NOMO-1 (cell line): Measurements from ENCODE around the gene DIP2C.
"Not testable (repeated sequence)": the region's sequence is repeated elsewhere in the genome, so short reads cannot be mapped to it uniquely, and the experiment has no call there.

Experiments used
- DNase-seq, 2 experiments: peaks; one replicate each; lab custom pipeline; 2025; ENCODE audit not compliant: unreplicated experiment in 2 of 2; lab: John Stamatoyannopoulos, UW

The DIP2C gene

DNA sequence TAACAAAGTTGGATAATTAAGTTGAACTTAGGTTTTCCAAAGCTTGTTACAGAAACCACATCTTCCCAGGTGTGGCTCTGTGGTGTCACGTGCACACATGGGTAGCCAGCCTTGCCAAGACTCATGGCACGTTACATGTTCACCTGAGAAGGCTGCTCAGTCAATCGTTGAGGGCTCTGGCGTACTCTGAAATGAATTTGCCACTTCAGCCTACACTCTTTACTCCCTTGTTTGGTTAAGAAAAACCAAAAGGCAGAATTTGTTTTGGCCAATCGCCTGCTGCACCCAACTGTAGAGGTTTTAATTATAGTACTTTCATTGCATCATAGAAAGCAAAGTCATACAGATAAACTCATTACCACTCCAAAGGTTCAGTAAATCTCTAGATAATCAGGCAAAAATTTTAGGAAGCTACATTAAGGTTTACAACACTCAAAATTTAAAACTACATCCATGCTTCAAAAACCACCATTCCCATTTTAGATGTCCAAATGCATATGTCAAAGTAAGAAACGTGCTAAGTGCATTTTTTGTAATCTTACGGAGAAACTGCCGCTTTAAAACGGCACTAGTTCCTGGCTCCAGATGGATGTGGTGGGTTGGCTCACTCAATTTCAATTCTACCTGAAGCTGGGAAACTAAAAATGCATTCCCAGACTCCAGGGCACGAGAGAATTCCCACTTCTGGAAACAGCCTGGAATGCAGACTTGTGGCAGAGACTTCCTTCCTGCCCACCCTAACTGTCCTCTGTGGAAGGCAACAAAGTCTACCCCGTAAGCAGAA, 88.4 kb downstream of the DIP2C start:
- DNase-seq = no peak

DNA sequence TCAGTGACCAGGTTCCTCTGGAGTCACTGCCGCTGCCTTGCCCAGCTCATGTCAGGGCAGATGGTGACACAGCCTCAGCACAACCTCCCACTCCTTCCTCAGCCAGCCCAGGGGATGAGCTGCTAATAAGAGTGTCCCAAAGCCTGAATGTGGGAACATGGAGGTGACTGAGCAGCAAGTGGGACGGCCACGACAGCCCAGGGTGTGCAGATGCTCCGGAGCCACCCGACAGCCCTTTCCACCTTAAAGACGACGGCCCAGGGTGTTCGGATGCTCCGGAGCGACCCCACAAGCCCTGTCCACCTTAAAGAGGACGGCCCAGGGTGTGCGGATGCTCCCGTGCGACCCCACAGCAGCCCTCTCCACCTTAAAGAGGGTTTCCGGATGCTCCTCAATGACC, 89.2 kb downstream of the DIP2C start:
- no peak for DNase-seq

DNA sequence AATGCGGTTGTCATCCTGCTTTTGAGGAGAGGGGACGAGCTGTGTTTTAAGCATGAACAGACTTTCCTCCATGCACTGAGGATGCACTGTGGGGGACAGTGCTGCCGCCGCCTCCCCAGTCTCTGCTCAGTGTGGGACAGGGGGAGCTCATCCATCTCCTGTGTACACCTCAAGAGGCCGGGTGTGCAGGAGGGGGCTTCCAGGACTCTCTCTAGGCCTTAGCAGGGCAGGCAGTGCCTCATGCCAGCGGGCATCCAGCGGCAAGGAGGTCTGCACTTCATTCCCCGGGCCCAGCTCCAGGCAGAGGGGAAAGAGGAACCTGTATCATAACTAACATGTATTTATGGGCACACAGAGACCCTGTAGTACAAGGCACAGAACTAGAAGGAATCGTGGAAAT, 89.7 kb downstream of the DIP2C start:
- DNase-seq = no peak

DNA sequence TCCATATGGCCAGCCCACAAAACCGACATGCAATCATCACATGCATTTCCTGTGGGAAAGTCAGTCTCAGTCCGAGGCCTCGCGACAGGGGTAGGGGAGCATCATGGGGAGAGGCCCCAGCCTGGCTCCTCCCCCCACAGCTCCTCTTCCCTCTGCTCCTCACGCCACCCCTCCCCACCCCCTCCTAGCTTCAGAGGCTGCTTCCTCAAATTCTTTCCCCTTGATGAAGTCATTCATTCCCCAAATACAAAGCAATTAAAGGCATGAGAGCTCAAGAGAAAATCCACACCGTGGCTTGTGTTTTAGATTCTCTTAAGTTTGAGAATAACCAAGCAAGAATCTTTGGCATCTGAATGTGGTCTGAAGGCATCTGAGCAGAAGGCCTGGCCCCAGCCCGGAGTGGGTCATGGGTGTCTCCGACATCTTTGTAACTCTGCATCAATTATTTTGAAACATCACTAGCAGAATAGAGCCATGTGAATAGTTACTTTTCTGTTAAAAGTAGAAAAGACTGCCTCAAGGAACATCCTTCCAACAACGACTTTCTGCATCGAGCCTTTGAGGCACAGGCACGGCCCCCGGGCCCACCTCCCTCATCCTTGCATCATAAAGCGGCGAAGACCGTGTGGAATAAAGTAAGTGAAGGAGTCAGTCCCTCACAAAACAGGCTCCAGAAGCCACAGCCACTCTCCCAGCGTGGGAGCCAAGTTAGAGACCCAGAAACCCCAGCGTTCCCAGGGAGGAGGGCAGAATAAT, 90.9 kb downstream of the DIP2C start:
- DNase-seq = no peak

DNA sequence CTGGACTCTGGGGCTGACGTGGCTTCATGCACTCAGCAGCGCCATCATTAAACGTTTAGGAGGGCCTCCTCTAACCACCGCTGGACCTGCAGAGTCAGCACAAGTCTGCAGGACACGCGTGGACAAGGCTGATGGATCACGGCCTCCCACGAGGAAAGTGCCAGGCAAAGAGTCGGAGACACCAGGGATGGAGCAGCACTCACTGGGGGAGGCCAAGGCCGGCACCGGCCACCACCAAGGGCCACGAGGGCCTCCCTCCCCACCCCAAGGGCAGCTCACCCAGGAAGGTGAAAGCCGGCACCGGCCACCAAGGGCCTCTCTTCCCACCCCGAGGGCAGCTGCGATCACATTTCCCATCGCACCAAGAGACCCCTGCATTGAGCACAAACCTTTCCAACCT, 91.5 kb downstream of the DIP2C start:
- DNase-seq = no peak

DNA sequence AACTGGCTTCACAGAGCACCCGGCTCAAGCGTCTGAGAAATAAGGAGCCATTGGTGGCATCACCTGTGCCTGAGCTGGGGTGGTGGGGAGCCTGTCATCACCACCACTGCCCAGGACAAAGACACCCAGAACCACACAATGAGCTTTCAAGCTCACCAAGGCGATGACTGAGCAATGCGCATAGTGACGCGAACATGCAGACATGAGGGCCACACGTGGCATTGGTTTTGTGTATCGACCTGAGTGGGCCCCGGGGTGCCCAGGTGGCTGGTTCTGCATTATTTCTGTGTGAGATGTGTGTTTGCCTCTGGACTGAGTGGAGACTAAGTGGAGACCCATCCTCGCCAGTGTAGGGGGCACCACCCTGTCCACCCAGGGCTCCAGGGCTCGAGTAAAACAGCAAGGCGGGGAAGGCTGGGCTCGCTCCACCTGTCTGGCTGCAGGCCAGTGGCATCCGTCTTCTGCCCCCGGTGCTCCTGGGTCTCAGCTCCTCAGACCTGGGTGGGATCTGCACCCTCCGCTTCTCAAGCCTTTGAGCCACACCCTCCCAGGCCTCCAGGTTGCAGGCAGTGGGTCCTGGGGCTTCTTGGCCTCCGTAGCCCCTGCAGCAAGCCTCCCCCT, 92.6 kb downstream of the DIP2C start:
- no peak for DNase-seq

DNA sequence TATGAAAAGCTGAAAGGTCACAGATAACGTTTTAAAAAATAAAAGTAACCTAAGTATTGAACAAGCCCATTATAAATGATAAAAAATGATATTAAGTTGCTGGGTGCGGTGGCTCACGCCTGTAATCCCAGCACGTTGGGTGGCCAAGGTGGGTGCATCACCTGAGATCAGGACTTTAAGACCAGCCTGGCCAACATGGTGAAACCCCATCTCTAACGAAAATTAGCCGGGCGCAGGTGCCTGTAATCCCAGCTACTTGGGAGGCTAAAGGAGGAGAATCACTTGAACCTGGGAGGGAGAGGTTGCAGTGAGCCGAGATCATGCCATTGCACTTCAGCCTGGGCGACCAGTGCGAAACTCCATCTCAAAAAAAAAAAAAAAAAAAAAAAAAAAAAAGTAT, 93.3 kb downstream of the DIP2C start:
- DNase-seq = not testable (repeated sequence)

DNA sequence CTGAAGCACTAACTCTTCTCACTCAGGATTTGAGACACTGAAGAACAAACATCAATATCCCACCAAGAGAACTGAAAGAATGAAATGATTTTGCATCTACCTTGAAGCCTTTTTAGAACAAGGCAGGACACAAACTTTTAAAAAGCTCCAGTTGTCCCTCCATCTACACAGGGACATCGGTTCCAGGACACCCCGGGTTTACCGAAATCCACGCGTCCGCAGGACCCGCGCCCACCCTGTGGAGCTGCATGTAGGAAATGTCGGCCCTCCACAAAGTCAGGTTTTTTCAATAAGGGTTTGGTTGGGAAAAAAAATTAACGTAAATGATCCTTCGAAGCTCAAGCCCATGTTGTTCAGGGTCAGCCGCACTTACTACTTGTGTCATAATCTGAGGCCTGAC, 94.0 kb downstream of the DIP2C start:
- no peak for DNase-seq

DNA sequence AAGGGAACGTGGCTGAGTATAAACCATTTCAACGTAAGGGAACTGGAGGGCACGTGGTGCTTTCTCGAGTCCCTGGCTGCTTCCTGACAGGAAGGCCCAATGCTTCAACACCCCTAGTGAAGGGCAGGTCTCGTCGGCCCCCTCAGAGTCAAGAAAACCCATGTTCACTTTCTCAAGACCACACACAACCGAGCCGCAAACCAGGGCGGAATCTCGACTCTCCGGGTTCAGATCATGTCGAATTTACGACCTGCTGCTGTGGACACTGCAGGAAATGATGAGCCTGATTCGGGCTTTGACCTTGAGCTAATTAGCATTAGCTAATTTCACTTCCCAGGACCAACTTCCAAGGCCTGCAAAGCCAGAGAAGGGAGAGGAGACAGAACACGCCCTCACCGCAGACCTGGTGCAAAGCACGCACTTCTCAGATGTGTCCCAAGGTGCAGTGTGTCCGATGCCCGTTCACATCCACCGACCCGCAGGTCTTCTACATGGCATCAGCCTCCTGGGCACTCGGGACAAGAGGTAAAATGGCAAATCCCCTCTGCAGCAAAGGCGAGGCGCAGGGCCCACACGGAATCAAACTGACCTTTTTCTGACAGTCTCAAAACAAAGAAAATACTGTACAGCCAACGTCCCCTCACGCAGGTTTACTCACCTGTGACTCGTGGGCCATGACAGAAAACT, 94.7 kb downstream of the DIP2C start:
- no peak for DNase-seq

DNA sequence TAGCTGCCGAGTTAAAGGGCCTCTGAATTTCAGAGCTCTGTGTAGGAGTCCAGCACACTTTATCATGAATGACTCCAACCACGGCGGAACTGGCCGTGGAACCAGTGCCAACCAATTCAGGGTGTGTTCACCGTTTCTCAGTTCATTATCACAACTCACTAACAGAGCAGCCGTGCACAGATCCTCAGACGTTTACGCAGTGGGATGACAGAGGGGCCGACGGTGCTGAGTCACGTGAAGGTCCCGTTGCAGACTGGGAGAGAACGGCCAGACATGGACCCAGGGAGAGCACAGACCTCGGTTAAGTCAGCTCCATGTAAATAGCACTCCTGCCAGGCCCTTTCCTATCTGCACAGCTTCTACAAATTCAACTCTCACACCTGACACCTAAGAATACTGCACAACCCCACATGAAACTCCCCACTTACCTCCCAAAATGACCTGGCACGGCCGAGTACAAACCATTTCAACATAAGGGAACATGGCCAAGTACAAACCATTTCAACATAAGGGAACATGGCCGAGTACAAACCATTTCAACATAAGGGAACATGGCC, 95.5 kb downstream of the DIP2C start:
- DNase-seq = no peak

DNA sequence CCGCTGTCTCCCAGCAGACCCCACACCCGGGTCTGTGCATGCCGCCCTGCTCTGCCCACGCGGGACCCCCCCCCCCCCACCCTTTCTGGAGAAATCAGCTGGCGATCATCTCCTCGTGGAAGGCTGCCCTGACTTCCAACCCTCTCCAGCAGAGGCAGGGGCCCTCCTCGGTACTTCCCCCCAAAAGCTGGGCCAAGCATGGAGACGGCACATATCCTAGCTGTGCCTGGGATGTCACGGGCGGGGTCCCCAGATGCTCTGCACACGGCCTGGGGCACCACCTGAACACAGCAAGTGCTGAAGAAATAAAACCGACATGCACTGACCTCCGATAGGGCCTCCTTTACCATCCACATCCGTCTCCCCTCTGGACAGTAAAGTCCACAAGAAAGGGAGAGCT, 96.0 kb downstream of the DIP2C start:
- no peak for DNase-seq

DNA sequence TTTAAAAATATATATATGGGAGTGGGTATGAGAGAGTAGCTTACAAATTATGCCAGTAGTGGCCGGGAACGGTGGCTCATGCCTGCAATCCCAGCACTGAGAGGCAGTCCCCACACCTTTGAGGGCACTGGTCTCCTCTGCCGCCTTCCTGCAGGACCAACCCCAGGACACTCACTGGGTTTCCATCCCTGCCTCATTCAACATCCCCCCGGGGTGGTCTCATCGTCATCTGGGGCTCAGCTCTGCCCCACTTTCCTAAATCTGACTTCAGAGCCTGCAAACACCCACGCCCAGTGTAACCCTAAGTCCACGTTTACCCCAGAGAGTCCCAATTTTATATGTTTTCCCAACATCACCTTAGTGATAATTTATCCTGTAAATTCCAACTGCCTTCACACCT, 96.5 kb downstream of the DIP2C start:
- no peak for DNase-seq

DNA sequence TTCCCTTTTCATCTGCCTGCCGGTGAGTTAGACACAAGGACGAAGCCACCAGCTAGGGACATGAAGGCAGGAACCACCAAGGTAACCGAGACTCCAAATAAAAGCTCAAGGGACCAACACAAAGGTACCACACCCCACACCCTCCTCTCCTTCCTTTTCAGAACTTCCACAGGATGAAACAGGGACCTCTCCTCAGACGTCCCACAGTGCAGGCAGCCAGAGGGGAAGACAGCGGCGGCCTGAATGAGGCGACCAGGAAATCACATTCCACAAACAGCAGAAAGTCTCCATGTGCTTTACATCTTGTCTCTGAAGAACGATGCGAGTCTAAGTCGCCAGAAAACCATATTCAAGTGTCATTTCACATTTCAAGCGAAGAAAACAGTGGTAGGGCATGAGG, 97.8 kb downstream of the DIP2C start:
- no peak for DNase-seq

DNA sequence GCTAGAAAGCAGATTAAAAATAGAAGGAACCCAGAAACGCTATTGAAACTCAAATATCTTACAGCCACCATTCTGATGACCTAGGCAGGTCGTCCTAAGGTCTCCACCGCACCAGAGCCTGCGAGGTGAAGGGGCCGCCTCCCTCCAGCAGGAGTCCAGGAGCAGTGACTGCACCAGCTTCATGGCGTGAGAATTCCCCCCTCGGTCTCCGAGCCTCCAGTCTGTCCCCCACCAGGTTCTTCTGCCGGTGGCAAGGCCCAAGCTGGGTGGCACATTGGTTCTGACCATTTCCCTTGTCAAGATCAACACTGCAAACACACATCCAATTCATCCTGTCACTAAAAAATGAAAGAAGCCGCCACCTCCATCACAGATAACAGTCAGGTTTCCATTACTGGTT, 98.7 kb downstream of the DIP2C start:
- no peak for DNase-seq

DNA sequence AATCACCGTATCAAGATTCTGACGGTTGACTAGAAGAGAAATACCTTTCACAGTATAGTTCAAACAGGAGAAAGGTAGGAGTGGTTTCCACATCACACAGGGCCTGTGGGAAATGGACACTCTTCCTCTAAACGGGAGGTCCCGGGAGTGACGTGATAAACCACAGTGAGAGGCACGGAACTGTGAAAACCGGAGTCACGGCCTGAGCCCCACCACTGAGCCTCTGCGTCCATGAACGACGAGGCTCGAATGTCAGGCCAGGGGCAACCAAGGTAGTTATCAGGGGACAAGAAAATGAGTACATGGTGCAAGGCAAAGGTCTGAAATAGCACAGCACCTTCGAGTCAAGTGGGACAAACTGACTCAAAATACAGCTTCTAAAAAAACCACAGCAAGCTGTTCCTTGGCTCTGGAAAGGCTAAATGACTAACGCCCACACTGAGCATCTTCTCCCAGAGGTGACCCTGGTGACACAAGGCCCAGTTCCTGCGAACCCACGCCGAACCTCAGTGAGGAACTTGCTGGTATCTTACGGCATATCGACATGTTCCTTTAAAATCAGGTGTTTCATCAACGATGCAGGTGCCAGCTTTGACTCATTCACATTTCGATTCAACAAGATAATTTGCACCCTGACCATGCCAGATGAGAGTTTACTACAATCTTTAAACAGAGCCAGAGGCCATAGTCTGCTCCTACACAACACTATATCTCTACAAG, 99.3 kb downstream of the DIP2C start:
- no peak for DNase-seq

DNA sequence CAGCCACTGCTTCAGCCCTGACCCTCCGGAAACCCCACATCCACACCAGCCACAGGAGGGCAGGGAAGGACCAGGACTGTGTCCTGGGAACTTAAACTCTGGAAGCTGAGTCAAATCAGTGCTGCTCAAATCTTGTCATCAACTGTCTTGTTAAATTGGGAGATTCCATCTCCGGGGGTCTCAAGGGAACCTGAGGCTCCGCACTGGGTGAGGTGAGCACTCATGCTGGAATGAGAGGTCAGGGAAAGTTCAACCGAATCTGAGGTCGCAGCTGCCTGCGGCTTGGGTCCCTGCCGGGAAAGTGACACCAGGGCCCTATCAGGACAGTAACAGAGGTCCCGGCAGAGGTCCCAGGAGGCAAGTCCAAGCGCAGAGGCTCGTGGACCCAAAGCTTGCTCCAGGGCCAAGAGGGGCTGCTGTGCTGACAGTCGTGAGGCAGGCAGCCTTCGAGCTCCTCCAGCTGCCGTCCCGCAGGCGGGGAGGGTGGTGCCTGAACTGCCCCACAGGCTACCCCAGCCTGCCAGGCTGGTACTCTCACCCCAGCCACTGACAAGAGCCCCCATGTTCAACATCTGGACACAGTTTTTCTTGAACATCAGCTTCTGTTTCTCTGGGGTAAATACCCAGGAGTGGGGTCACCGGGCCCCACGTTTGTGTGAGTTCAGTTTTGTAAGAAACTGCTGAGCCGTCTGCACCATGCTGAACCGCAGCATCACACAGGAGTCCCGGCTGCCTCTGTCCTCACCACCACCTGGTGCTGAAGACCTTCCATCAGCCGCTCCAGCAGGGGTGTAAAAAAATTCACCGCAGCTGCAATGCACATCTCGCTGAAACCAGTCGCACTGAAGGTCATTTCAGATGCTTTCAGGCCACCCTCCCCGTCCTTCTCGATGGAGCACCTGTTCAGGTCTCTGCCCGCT, 101.0 kb downstream of the DIP2C start:
- DNase-seq = no peak

DNA sequence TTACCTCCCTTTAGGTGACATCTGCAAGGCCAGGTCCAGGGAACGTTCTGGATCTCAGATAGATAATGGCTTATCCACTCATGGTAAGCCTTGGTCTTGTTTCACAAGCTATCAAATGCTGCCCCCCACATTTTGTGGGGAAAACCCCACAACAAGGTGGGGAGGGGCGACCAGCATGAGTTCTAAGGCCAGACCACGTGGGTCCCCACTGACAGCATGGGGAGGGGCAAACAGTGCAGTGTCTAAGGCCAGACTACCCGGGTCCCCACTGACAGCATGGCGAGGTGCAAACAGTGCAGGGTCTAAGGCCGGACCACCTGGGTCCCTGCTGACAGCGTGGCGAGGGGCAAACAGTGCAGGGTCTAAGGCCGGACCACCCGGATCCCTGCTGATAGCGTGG, 102.8 kb downstream of the DIP2C start:
- DNase-seq = no peak

DNA sequence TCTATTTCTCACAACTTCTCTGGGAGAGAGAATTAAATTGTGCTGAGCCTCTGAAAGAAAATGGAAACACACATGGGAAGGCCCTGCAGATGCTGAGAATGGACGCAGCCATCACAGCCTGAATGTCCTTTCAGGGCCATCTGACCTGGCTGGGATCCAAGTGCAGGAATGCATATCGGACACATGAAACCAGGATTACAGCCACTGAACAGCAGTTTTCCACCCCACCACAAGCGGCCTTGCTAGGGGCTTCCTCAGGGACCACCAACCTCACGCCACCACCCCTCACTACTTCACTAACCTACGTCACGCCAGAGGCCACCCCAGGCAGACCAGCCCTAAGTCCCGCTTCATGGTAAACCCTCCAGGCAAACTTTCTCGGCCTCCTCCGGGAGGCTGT, 103.3 kb downstream of the DIP2C start:
- DNase-seq = no peak

DNA sequence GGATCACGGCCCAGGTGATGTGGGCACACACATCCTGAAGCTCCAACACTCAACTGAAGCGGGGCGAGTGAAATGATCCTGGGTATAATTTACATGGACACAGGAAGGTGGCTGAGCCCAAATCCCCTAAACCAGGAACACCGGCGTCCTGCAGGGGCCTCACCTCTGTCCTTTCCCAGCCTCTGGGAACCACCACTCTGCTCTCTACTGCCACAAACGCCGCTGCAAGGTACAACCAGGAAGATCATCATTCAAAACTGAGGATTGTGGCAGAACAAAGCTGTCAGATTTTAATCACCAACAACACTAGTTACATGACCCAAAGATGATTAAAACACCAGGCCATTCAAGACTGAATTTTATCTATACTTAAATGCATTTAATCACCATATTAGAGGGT, 104.0 kb downstream of the DIP2C start:
- no peak for DNase-seq
